ENCODE results near the gene KIF3C.
A peak's percentile ranks its signal among the peaks of the same experiment; 100 is the strongest.
"Not testable (repeated sequence)": the region's sequence is repeated elsewhere in the genome, so short reads cannot be mapped to it uniquely, and the experiment has no call there.

Gene KIF3C

DNA sequence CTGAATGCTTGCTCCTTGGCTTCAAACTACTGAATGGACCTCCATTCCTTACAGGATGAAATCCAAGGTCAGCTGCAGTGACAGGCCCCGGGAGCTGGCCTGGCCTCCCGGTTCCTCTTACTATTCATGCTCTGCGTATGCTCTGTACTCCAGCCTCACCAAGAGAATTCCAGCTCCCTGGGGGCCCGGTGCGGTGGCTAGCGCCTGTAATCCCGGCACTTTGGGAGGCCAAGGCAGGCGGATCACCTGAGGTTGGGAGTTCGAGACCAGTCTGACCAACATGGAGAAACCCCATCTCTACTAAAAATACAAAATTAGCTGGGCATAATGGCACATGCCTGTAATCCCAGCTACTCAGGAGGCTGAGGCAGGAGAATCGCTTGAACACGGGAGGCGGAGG lies 23.7 kb downstream of the KIF3C start:
- not testable (repeated sequence) for DNase-seq

DNA sequence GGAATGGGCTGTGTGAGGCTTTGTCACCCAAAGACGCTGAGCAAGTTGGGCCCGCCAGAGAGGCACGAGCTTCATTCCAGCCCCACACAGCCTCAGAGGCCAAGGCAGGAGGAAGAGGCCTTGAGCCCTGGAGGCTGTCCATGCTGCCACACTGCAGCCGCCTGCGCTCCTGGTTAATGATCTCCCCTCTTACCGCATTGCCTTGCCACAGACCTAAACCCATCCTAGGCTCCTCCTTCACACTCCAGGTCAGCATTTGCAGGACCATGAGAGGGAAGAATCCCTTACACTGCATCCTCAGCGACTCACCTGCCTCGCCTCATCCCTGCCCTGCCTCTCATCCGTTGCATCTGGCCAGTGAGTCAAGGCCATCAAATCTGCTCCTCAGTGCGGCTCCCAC lies 24.6 kb downstream of the KIF3C start:
- no peak for DNase-seq

DNA sequence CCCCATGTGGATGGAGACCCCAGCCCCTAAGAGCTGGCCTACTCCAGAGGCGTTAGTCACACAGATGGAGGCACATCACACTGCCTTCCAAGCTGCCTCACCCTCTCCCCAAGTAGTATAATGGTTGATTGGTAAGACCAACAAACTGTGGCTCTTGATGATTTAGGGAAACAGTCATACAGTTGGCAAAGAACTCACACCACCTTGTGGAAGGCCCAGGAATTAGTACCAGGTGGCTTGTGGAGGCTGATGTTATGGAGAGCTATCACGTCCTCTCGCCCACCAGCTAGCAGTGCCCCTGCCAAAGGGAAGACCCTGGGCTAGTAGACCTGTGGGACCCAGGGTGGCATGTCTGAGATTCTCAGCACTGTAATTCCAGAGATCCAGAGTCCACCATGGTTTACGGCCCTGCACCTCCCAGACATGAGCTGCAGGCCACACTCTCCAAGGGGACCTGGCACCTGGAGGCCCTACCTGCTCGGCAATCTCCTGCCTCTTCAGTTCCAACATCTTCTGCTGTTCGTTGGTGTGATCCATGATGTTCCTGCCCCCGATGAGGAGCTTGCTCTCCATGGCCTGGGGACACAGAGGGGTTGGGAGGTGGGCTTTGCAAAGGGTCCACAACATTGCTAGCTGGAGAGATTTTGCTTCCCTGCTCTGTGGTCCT lies 26.3 kb downstream of the KIF3C start:
- no peak for DNase-seq

DNA sequence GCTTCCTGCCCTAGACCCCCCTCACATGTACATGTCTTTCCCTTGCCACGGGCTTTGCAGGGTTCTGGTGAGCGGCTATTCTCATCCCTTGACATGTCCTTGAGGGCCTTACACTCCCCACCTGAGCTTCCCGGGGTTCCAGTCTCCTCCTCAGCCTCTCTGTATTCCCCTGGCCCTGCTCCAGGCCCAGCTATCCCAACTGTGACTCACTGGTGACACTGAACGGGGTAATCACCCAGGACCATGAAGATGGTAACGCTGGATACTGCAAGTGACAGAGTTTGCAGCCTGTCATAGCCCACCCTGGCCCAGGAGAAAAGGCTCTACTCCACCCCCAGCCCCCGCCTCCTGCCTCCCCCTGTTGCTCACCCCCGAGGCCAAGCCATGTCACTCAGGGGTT lies 27.3 kb downstream of the KIF3C start:
- no peak for DNase-seq

DNA sequence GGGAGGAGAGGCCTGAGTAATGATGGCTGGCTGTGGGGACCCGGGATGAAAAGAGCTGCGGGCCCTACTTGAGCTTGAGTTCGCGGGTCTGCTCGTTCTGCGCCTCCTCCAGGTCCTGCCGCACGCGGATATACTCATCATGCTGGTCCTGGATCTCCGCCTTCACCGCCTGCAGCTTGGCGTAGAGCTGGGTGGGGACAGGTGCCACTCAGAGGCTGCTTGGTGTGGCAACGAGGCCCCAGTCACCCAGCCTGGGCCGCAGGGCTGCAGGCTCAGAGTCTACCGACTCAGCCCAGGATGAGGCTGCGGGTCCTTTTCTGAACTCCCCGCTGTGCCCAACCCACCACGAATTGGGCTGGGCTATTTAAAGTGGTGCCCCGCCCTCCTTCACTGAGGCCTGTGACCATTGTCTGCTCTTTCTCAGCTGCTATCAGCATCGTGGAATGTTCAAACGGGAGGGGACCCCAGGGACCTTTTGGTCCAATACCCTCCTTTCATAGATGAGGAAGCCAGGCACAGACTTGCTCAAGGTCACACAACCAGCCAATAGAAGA lies 28.0 kb downstream of the KIF3C start:
- no peak for DNase-seq

DNA sequence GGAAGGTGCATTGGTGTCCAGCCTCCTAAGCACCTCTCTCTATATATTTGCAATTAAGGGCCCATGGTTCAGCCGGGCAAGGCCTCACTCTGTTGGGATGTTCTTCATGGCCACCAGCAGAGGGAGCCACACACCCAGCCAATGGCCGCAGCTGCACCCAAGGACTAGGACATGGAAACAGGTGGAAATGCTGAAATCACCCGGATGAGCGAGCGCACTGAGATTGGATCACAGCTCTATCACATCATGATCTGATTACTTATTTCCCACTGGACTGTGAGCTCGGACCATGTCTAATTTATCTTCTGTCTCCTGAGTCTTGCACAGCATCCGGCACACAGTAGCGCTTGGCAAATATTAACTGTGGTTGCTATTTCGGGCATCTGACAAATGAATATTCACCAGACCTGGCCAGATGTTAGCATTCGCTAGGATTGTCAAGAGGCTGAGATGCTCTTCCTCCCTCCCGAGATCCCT lies 31.2 kb downstream of the KIF3C start:
- peak; percentile 76 for DNase-seq

DNA sequence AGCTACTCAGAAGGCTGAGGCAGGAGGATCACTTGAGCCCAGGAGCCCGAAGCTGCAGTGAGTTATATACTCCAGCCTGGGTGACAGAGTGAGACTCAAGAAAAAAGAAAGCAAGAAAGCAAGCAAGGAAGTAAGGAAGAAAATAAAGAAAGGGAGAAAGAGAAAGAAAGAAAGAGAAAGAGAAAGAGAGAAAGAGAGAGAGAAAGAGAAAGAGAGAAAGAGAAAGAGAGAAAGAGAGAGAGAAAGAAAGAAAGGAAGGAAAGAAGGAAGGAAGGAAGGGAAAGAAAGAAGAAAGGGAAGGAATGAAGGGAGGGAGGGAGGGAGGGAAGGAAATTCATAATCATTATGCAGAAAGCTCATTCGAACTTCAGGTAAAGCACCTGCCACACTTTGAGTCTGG lies 33.9 kb downstream of the KIF3C start:
- no peak for DNase-seq

DNA sequence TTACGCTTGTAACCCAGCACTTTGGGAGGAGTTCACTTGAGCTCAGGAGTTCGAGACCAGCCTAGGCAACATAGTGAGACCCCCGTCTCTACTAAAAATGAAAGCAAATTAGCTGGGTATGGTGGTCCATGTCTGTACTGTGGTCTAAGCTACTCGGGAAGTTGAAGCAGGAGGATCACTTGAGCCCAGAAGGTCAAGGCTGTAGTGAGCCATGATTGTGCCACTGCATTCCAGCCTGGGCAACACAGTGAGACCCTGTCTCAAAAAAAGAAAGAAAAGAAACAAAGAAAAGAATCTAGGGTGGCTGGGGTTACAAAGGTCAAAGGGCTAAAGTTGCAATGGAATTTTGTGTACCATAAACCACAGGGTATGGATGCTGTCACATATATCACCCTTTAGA lies 41.3 kb downstream of the KIF3C start:
- no peak for DNase-seq

DNA sequence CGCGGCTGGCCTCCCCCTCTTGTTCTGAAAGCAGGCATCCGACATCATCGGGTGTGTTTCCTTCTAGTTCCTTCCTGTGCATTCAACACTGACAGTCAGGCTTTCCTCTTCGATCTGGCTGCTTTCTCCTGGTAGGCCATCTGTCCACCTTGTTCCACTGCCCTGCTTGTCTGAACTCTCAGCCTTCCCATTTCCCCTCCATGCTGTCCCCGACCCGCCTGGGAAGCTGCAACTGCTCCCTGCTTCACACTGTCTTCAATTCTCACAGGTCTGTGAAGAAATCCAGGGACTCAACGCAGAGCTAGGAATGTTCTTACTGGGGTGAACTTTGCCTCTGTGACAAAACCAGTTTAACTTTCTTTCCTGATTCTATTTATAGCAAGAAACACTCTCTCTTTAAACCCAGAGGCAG lies 43.0 kb downstream of the KIF3C start:
- DNase-seq, result no peak

DNA sequence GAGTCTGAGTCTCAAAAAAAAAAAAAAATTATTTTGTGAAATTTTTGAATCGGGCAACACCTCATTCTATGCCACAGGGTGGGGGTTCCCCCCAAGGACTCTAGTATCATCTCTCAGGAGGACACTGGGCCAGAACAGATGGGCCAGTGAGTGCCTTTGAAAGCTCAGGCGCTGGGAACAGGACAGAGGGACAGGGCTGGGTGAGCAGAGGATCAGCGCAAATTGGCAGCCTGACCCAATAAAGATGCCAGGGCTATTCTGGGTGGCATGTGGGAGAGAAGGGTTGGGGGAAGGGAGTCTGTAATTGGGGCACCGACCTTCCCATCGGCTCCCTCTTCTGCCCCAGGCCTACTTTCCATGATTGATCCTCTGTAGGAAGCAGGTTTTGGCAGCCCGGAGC lies 44.0 kb downstream of the KIF3C start:
- no peak for DNase-seq

DNA sequence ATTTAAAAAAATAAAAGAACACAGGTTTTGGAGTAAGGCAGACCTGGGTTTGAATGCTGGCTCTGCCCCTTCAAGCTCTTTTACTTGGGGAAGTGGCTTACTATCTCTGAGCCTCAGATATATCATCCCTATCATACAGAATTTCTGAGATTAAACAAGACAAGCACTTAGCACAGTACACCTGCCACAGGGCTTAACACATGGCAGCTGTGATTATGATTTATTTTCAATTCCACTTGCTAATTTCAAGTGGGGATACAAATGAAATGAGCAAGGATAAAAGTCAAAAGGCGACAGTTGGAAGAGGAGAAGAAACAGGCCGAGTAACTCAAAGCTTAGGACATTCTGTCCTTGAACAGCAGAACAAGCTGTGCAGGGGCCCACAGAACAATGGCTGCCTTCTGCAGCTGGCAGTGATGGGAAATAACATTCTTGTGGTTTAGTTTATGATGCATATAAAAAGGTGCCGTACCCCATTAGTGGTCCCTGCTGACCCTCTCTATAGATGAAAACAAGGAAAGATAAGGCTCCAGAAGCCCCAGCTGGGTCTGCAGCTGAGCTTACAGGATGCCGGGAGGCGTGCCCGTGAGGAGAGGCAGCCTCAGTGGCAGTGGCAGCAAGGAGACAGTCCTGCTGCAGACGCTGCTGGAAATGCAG lies 45.3 kb downstream of the KIF3C start:
- no peak for DNase-seq

DNA sequence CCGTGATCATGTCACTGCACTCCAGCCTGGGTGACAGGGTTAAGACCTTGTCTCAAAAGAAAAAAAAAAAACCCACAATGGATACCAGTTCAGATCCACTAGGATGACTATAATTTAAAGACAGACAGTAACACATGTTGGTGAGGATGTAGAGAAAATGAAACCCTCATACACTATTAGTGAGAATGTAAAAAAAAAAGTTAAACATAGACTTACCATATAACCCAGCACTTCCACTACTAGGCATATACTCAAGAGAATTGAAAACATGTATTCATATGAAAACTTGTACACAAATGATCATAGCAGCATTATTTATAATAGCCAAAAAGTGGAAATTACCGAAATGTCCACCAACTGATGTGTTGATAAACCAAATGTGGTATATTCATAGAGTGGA lies 48.7 kb downstream of the KIF3C start:
- DNase-seq, result no peak

DNA sequence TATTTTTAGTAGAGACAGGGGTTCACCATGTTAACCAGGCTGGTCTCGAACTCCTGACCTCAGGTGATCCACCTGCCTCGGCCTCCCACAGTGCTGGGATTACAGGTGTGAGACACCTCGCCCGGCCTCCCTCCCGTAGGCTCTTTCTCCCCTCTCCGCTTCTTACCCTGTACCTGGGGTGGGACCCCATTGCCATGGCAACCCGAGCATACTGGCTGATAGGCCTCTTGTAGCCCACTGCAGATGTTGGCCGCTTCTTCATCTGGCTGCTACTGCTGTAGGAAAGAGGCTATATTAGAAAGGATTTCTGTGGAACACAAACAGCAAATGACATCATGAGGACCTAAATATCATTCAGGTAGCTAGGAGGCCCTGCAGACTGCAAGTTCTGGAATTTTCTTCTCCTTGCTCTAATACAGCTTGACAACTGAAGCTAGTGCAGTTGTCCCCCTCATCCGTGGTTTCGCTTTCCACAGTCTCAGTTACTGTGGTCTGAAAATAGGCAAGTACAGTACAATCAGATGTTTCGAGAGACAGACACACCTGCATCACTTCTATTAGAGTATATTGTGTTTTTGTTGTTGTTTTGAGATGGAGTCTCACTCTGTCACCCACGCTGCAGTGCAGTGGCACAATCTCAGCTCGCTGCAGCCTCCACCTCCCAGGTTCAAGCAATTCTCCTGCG lies 52.4 kb downstream of the KIF3C start:
- no peak for DNase-seq

DNA sequence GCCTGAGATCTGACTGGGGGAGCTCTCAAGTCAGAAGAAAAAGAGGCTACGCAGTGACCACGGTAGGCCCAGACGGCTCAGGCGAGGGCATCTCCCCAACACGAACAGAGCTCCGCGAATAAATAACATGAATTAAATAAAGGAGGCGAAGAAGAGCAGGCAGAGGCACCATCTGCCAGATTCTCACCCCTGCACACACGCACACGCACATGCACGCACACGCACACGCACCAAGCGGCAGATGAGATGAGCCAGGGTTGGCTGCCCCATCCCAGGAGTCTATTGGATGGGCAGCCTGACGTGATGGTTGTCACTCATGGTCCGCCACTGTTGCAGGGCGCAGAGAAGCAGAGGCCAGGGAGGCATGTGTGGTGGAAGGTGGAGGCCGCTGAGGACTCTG lies 53.6 kb downstream of the KIF3C start:
- DNase-seq, result no peak

DNA sequence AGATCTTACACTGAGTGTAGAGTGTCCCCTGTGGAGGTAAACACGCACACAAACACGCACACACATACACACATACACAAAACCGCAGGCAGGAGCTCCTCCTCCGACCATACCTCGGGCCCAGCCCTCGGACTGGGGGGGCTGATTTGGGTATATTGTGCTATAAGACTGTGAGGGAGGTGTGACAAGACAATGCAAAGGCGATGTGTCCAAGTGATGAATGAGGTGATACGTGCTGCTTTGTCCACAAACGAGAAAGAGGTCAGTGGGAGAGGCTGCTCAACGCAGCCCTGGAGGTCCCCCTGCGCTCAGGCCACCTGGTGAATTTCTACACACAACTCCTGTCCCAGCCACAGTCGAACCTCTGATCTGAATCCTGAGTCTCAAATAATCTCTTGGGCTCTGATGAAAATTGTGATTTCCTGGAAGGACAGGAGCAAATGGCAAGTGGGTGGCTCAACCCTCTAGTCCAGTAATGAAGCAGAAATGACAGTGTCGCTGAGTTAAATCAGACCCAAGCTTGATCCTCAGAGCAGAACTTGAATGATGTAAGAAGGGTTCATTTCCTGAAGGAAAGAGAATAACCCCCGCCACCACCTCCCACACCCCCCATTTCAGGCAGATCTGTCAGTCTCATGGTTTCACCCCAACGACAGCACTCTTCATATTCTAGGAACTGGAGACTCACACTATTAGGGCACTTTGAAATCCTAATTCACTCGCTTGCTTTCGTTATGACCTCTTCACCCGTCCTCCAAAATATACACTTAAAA lies 55.1 kb downstream of the KIF3C start:
- DNase-seq, result no peak

DNA sequence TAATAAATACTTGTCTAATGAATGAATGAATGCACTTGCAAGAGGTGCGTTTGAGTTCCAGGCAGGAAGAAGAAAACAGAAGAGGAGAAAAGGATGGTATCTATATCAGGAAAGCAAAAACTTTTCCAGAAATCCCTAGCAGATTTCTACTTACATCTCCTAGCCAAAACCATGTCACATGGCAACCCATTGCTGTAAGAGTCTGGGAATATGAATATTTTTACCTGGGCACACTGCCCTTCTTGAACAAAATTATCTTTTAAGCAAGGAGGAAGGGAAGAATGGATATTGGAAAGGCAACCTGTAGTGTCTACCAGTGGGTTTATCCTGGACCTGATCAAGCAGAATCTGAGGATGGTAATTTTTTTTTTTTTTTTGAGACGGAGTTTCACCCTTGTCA lies 59.8 kb downstream of the KIF3C start:
- no peak for DNase-seq

DNA sequence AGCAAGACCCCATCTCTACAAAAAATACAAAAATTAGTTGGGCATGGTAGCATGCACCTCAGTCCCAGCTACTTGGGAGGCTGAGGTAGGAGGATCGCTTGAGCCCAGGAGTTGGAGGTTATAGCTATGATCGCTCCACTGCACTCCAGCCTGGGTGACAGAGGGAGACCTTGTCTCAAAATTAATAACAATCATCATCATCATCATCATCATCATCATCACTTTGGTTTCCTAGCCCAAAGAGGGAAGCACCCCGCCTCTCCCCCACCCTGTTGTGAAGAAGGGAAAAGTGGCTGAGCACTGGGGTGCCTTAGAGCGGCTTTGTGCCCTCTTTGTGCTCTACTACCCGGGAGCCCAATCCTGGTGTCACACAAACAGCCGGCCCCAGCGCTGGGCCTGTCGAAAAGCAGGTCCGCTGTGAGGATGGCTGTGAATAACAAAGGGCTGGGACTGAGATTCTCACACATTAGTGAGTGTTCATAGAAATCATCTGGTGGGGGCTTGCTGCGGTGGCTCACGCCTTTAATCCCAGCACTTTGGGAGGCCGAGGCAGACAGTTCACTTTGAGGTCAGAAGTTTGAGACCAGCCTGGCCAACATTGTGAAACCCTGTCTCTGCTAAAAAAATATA lies 61.4 kb downstream of the KIF3C start:
- no peak for DNase-seq

DNA sequence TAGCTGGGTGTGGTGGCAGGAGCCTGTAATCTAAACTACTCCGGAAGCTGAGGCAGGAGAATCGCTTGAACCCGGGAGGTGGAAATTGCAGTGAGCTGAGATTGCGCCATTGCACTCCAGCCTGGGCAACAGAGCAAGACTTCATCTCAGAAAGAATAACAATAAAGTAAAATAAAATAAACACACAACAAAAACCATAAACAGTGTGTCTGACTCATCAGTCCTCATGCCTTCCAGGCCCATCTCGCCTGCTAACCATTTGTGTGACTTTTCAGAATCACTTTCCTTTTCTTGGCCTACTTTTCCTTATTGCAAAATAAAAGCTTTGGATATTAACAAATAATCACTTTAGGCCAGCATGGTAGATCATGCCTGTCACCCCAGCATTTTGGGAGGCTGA lies 62.0 kb downstream of the KIF3C start:
- DNase-seq, result no peak

DNA sequence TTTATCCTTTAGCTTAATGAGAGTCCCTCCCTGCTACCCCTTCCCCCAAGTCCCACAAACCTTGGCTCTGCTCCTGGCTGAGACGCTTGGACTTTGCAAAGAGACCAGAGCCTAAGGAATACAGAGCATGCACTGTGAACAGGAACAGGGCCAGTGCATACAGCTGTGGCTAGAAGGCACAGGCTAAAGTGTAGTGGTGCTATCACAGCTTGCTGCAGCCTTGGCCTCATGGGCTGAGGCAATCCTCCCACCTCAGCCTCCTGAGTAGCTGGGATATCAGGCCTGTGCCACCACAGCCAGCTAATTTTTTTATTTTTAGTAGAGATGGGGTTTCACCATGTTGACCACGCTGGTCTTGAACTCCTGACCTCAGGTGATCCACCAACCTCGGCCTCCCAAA lies 64.5 kb downstream of the KIF3C start:
- DNase-seq, result no peak

DNA sequence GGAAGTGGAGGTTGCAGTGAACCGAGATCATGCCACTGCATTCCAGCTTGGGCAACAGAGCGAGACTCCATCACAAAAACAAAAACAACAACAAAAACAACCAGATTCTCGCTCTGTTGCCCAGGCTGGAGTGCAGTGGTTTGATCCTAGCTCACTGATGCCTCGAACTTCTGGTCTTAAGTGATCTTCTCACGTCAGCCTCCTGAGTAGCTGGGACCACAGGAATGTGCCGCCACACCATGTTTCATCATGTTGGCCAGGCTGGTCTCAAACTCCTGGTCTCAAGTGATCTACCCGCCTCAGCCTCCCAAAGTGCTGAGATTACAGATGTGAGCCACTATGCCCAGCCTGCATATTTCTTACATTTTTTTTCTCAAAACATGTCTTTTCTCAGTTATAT lies 64.9 kb downstream of the KIF3C start:
- not testable (repeated sequence) for DNase-seq

DNA sequence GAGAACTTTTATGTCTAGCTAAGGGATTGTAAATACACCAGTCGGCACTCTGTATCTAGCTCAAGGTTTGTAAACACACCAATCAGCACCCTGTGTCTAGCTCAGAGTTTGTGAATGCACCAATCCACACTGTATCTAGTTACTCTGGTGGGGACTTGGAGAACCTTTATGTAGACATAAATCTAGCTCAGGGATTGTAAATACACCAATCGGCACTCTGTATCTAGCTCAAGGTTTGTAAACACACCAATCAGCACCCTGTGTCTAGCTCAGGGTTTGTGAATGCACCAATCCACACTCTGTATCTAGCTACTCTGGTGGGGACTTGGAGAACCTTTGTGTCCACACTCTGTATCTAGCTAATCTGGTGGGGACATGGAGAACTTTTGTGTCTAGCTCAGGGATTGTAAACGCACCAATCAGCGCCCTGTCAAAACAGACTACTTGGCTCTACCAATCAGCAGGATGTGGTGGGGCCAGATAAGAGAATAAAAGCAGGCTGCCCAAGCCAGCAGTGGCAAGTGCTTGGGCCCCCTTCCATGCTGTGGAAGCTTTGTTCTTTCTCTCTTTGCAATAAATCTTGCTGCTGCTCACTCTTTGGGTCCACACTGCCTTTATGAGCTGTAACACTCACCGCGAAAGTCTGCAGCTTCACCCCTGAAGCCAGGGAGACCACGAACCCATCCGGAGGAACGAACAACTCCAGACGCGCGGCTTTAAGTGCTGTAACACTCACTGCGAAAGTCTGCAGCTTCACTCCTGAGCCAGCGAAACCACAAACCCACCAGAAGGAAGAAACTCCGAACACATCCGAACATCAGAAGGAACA lies 66.1 kb downstream of the KIF3C start:
- DNase-seq, result not testable (repeated sequence)

DNA sequence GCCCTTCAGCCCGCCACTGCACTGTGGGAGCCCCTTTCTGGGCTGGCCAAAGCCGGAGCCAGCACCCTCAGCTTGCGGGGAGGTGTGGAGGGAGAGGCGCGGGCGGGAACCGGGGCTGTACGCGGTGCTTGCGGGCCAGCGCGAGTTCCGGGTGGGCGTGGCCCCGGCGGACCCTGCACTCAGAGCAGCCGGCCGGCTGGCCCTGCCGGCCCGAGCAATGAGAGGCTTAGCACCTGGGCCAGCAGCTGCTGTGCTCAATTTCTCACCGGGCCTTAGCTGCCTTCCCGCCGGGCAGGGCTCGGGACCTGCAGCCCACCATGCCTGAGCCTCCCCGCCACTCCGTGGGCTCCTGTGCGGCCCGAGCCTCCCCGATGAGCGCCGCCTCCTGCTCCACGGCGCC lies 66.9 kb downstream of the KIF3C start:
- DNase-seq, result not testable (repeated sequence)

Measured in left hindlimb (tissue), 1 donor.